H9 (cell line): ENCODE results near the gene ACER1. TPM values are rescaled to one million over a fixed set of nuclear protein-coding genes. Genes with fewer than 3 reads are reported as not detected.

ENCODE experiments used
- DNase-seq: peaks from one replicate; pipeline ENCODE4 v3.0.0-alpha.2; 2017
- H2AFZ ChIP-seq: one replicate; pipeline ENCODE4 v1.6.1; 2013; ENCODE audit warnings: mild to moderate bottlenecking, low read length, control low read depth, moderate library complexity
- H2AK5ac ChIP-seq: 2 replicates; pipeline ENCODE4 v1.6.1; 2013; ENCODE audit warnings: low read length, control low read depth, mixed read lengths; ENCODE audit not compliant: insufficient read length
- H2BK120ac ChIP-seq: one replicate; pipeline ENCODE4 v1.6.1; 2013; ENCODE audit warnings: low read depth, mild to moderate bottlenecking, low read length, control low read depth, inconsistent platforms; ENCODE audit not compliant: poor library complexity, severe bottlenecking
- H2BK12ac ChIP-seq: 2 replicates; pipeline ENCODE4 v1.6.1; 2013; ENCODE audit warnings: low read length, control low read depth, mixed read lengths, low read depth; ENCODE audit not compliant: insufficient read length
- H2BK15ac ChIP-seq: 2 replicates; pipeline ENCODE4 v1.6.1; 2013; ENCODE audit warnings: low read depth, low read length, control low read depth
- H2BK20ac ChIP-seq: one replicate; pipeline ENCODE4 v1.6.1; 2013; ENCODE audit warnings: low read depth, mild to moderate bottlenecking, low read length, control low read depth, inconsistent platforms; ENCODE audit not compliant: poor library complexity, severe bottlenecking
- H2BK5ac ChIP-seq: 2 replicates; pipeline ENCODE4 v1.6.1; 2013; ENCODE audit warnings: low read length, control low read depth, mixed read lengths; ENCODE audit not compliant: insufficient read length
- H3K14ac ChIP-seq: 2 replicates; pipeline ENCODE4 v1.6.1; 2013; ENCODE audit warnings: low read length, control low read depth; ENCODE audit not compliant: insufficient read depth
- H3K18ac ChIP-seq: 2 replicates; pipeline ENCODE4 v1.6.1; 2013; ENCODE audit warnings: low read depth, mild to moderate bottlenecking, mixed read lengths, low read length, control low read depth; ENCODE audit not compliant: insufficient read length
- H3K23ac ChIP-seq: 2 replicates; pipeline ENCODE4 v1.6.1; 2013; ENCODE audit warnings: low read length, control low read depth, mixed read lengths, low read depth; ENCODE audit not compliant: insufficient read length
- H3K23me2 ChIP-seq: 2 replicates; pipeline ENCODE4 v1.6.1; 2013; ENCODE audit warnings: low read depth, mild to moderate bottlenecking, mixed read lengths, low read length, control low read depth; ENCODE audit not compliant: insufficient read length, poor library complexity, severe bottlenecking
- H3K27ac ChIP-seq: 2 replicates; pipeline ENCODE4 v1.5.1; 2013; ENCODE audit warnings: low read length, control low read depth, mixed read lengths, low read depth; ENCODE audit not compliant: insufficient read length
- H3K27me3 ChIP-seq: 2 replicates; pipeline ENCODE4 v1.6.1; 2013; ENCODE audit warnings: low read length, control low read depth, inconsistent platforms; ENCODE audit not compliant: insufficient read depth
- H3K4ac ChIP-seq: 2 replicates; pipeline ENCODE4 v1.6.1; 2013; ENCODE audit warnings: low read depth, mild to moderate bottlenecking, control low read depth, inconsistent platforms, low read length, moderate library complexity
- H3K4me1 ChIP-seq: 2 replicates; pipeline ENCODE4 v1.6.1; 2013; ENCODE audit warnings: low read length, control low read depth, inconsistent platforms; ENCODE audit not compliant: insufficient read depth
- H3K4me2 ChIP-seq: 2 replicates; pipeline ENCODE4 v1.6.1; 2013; ENCODE audit warnings: low read length, control low read depth, mixed read lengths; ENCODE audit not compliant: insufficient read length, insufficient read depth
- H3K56ac ChIP-seq: 2 replicates; pipeline ENCODE4 v1.6.1; 2013; ENCODE audit warnings: low read depth, mild to moderate bottlenecking, mixed read lengths, low read length, control low read depth; ENCODE audit not compliant: insufficient read length
- H3K79me1 ChIP-seq: 2 replicates; pipeline ENCODE4 v1.6.1; 2013; ENCODE audit warnings: low read depth, mild to moderate bottlenecking, moderate library complexity, low read length, control low read depth, inconsistent platforms; ENCODE audit not compliant: insufficient read depth, poor library complexity, severe bottlenecking
- H3K79me2 ChIP-seq: 2 replicates; pipeline ENCODE4 v1.6.1; 2013; ENCODE audit warnings: low read length, control low read depth, inconsistent platforms; ENCODE audit not compliant: insufficient read depth
- H3K9ac ChIP-seq: 2 replicates; pipeline ENCODE4 v1.6.1; 2013; ENCODE audit warnings: low read length, control low read depth, mixed read lengths; ENCODE audit not compliant: insufficient read length; ENCODE audit errors: extremely low read depth
- H3K9me3 ChIP-seq: one replicate; pipeline ENCODE4 v1.6.1; 2013; ENCODE audit warnings: low read depth, low read length, inconsistent platforms; ENCODE audit not compliant: control insufficient read depth
- H3T11ph ChIP-seq: one replicate; pipeline ENCODE4 v1.6.1; 2013; ENCODE audit warnings: mild to moderate bottlenecking, low read length, control low read depth, inconsistent platforms
- H4K20me1 ChIP-seq: one replicate; pipeline ENCODE4 v1.6.1; 2013; ENCODE audit not compliant: control insufficient read depth, insufficient read length, insufficient read depth
- H4K5ac ChIP-seq: 2 replicates; pipeline ENCODE4 v1.6.1; 2013; ENCODE audit warnings: low read depth, mild to moderate bottlenecking, mixed read lengths, low read length, control low read depth; ENCODE audit not compliant: insufficient read length
- H4K8ac ChIP-seq: replicated peaks from 2 replicates; pipeline ENCODE4 v1.6.1; 2013; ENCODE audit warnings: low read length, control low read depth, mixed read lengths, low read depth; ENCODE audit not compliant: insufficient read length
- H4K91ac ChIP-seq: 2 replicates; pipeline ENCODE4 v1.6.1; 2013; ENCODE audit warnings: low read depth, mild to moderate bottlenecking, moderate library complexity, mixed read lengths, low read length, control low read depth; ENCODE audit not compliant: insufficient read length
- H3K27ac Mint-ChIP-seq, 3 experiments: 2 replicates in 2 of 3; 3 replicates in 1 of 3; pipeline ENCODE4 v1.8.0; 2020 to 2021; ENCODE audit warnings: mixed read lengths in 3 of 3, mild to moderate bottlenecking in 1 of 3, moderate library complexity in 1 of 3
- H3K27me3 Mint-ChIP-seq: 2 replicates; pipeline ENCODE4 v1.8.0; 2021; ENCODE audit warnings: low read depth, mild to moderate bottlenecking, moderate library complexity, mixed read lengths
- H3K36me3 Mint-ChIP-seq, 3 experiments: 2 replicates in 2 of 3; 3 replicates in 1 of 3; pipeline ENCODE4 v1.8.0; 2020 to 2021; ENCODE audit warnings: low read depth in 3 of 3, mixed read lengths in 3 of 3; ENCODE audit not compliant: insufficient read depth in 1 of 3
- H3K4me1 Mint-ChIP-seq, 2 experiments: 2 replicates each; pipeline ENCODE4 v1.8.0; 2020; ENCODE audit warnings: mixed read lengths in 2 of 2
- H3K4me3 Mint-ChIP-seq, 2 experiments: 2 replicates in 1 of 2; 3 replicates in 1 of 2; pipeline ENCODE4 v1.8.0; 2020 to 2021; ENCODE audit warnings: mild to moderate bottlenecking in 2 of 2, mixed read lengths in 2 of 2, moderate library complexity in 1 of 2
- H3K9me3 Mint-ChIP-seq, 2 experiments: 2 replicates in 1 of 2; 3 replicates in 1 of 2; pipeline ENCODE4 v1.8.0; 2020; ENCODE audit warnings: mild to moderate bottlenecking in 2 of 2, mixed read lengths in 2 of 2, moderate library complexity in 1 of 2
- CTCF ChIP-seq: fragments of 200-600 bp; sonication (generic); conservative IDR thresholded peaks from 3 replicates; pipeline ENCODE4 v1.8.0; 2021; ENCODE audit warnings: antibody characterized with exemption, mild to moderate bottlenecking
- WGBS: extraction: QIAGEN DNeasy Blood & Tissue Kit; methylation state at CpG from one replicate; pipeline ENCODE4 v1.1.7; 2013; ENCODE audit warnings: missing lambda C conversion rate, low lambda C conversion rate, mixed read lengths; ENCODE audit not compliant: insufficient read length; ENCODE audit errors: extremely low coverage; 5-methylcytosine and 5-hydroxymethylcytosine counted together
- total RNA-seq: library from RNA; stranded (reverse); gene quantifications from 2 replicates; pipeline ENCODE4 v1.2.1, GENCODE V29; 2021

Gene ACER1
- total RNA-seq, 1 experiment from 2014 or later = not detected

- H3K14ac ChIP-seq = no peak overlapping the region
- H4K8ac ChIP-seq = no peak overlapping the region
- Mint-ChIP-seq H3K4me1 (peaks cover 7 to 11% of the 10 kb centered on the region in 2 experiments), H3K27ac (peak overlapping the region in 1 of 3 experiments; percentile 47; a peak in 2 of 7 replicates), H3K9me3 (no peaks in the 10 kb centered on the region), H3K36me3 (peaks cover 28 to 63% (median 55%) of the 10 kb centered on the region in 3 experiments), H3K4me3 (no peak overlapping the region), H3K27me3 (no peaks in the 10 kb centered on the region)
- no CpG with 5 or more reads among the region's 11 CpGs for WGBS
- H3K4me2 ChIP-seq = no peak overlapping the region
- no peak overlapping the region for H2BK12ac ChIP-seq
- no peak overlapping the region for H2AK5ac ChIP-seq
- no peak overlapping the region for H3K9ac ChIP-seq
- H3K18ac ChIP-seq = no peak overlapping the region
- no peak overlapping the region for H3K56ac ChIP-seq
- no peaks in the 10 kb centered on the region for H3K9me3 ChIP-seq
- peaks cover 6% of the 10 kb centered on the region for H4K20me1 ChIP-seq
- H2AFZ ChIP-seq = no peak overlapping the region
- H4K5ac ChIP-seq = no peak overlapping the region
- H3T11ph ChIP-seq = no peak overlapping the region
- DNase-seq = no peak
- no peak overlapping the region for H2BK5ac ChIP-seq
- H3K4ac ChIP-seq = no peak overlapping the region
- H3K27ac ChIP-seq = no peak overlapping the region
- TF ChIP-seq CTCF = no peak
- H3K79me1 ChIP-seq = peaks cover 12% of the 10 kb centered on the region
- no peaks in the 10 kb centered on the region for H3K4me1 ChIP-seq
- no peak overlapping the region for H3K23ac ChIP-seq
- no peak overlapping the region for H2BK120ac ChIP-seq
- no peak overlapping the region for H4K91ac ChIP-seq
- H2BK20ac ChIP-seq = no peak overlapping the region
- H2BK15ac ChIP-seq = no peak overlapping the region
- no peaks in the 10 kb centered on the region for H3K23me2 ChIP-seq
- no peaks in the 10 kb centered on the region for H3K27me3 ChIP-seq
- H3K79me2 ChIP-seq = peaks cover 14% of the 10 kb centered on the region; the same call in 1 of the 2 replicates
Measured at GRCh38 chr19:6262519-6262918, 70.9 kb downstream of the ACER1 start.
